ENCODE results near the gene BABAM2.
A peak's percentile ranks its signal among the peaks of the same experiment; 100 is the strongest.

Gene BABAM2

GRCh38 chr2:28297531-28297930 lies 407.0 kb downstream of the BABAM2 start:
- in situ Hi-C loops (cut with HindIII; ENCODE audit: low sequenced_read_pairs): no loop called here
- TF ChIP-seq, protein P1, sequence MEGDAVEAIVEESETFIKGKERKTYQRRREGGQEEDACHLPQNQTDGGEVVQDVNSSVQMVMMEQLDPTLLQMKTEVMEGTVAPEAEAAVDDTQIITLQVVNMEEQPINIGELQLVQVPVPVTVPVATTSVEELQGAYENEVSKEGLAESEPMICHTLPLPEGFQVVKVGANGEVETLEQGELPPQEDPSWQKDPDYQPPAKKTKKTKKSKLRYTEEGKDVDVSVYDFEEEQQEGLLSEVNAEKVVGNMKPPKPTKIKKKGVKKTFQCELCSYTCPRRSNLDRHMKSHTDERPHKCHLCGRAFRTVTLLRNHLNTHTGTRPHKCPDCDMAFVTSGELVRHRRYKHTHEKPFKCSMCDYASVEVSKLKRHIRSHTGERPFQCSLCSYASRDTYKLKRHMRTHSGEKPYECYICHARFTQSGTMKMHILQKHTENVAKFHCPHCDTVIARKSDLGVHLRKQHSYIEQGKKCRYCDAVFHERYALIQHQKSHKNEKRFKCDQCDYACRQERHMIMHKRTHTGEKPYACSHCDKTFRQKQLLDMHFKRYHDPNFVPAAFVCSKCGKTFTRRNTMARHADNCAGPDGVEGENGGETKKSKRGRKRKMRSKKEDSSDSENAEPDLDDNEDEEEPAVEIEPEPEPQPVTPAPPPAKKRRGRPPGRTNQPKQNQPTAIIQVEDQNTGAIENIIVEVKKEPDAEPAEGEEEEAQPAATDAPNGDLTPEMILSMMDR (IDR thresholded peaks at IDR 0.05; ENCODE audit: low read depth, low read length, missing control alignments): no peak
- no peak overlapping the region for H3K4me3 ChIP-seq (ENCODE audit: low read depth, low read length)
- no peak for DNase-seq (ENCODE audit: low read depth)

DNA sequence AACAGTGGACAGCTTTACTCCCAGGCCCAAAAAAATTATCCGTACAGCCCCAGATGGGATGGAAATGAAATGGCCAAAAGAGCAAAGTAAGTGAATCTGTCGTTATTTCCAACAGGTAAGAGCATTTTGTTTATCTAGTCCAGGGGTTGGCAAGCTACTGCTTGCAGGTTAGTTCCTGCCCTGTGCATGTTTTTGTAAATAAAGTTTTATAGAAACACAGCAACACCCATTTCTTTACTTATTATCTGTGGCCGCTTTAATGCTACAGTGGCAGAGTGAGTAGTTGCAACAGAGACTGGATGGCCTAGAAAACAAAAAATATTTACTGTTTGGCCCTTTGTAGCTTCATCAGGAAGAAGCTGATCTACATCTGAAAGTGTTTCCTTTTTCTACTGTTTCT lies 407.9 kb downstream of the BABAM2 start:
- TF ChIP-seq, protein P1 (IDR thresholded peaks at IDR 0.05; ENCODE audit: low read depth, low read length, missing control alignments): no peak
- in situ Hi-C loops (cut with HindIII; ENCODE audit: low sequenced_read_pairs): no loop called here
- DNase-seq (ENCODE audit: low read depth): no peak
- H3K4me3 ChIP-seq (ENCODE audit: low read depth, low read length): no peak overlapping the region

- in situ Hi-C loops (cut with HindIII; ENCODE audit: low sequenced_read_pairs): no loop called here
- H3K4me3 ChIP-seq (ENCODE audit: low read depth, low read length): no peak overlapping the region
- peak; percentile 93 for DNase-seq (ENCODE audit: low read depth)
- TF ChIP-seq, protein P1 (IDR thresholded peaks at IDR 0.05; ENCODE audit: low read depth, low read length, missing control alignments): no peak
Measured at GRCh38 chr2:28300485-28301341, 410.2 kb downstream of the BABAM2 start.

- TF ChIP-seq, protein P1 (IDR thresholded peaks at IDR 0.05; ENCODE audit: low read depth, low read length, missing control alignments): no peak
Measured at GRCh38 chr2:28305202-28305601, 414.7 kb downstream of the BABAM2 start.

GRCh38 chr2:28310107-28310506 lies 419.6 kb downstream of the BABAM2 start:
- in situ Hi-C loops (cut with HindIII; ENCODE audit: low sequenced_read_pairs): no loop called here
- TF ChIP-seq, protein P1 (IDR thresholded peaks at IDR 0.05; ENCODE audit: low read depth, low read length, missing control alignments): no peak
- no peak overlapping the region for H3K4me3 ChIP-seq (ENCODE audit: low read depth, low read length)
- no peak for DNase-seq (ENCODE audit: low read depth)

More at GRCh38 chr2:28305202-28305601, 414.7 kb downstream of the BABAM2 start:
- H3K4me3 ChIP-seq (ENCODE audit: low read depth, low read length): no peak overlapping the region
- no peak for DNase-seq (ENCODE audit: low read depth)
- in situ Hi-C loops (cut with HindIII; ENCODE audit: low sequenced_read_pairs): no loop called here

- H3K4me3 ChIP-seq (ENCODE audit: low read depth, low read length): no peak overlapping the region
- TF ChIP-seq, protein P1 (IDR thresholded peaks at IDR 0.05; ENCODE audit: low read depth, low read length, missing control alignments): no peak
- in situ Hi-C loops (cut with HindIII; ENCODE audit: low sequenced_read_pairs): no loop called here
- DNase-seq (ENCODE audit: low read depth): no peak
Measured at GRCh38 chr2:28311660-28312249, 421.2 kb downstream of the BABAM2 start.

Measured in astrocyte of the cerebellum (primary cell).